Posterior vena cava (tissue), 2 donors: ENCODE results near the gene VPS37B. TPM values are rescaled to one million over a fixed set of nuclear protein-coding genes. Genes with fewer than 3 reads are reported as not detected.
"Not testable (repeated sequence)": the region's sequence is repeated elsewhere in the genome, so short reads cannot be mapped to it uniquely, and the experiment has no call there.

ENCODE experiments used
- DNase-seq: peaks from one replicate; pipeline ENCODE4 v3.0.0-alpha.2; 2020; ENCODE audit warnings: low spot score
- intact Hi-C, 2 donors: fragments of 100-400 bp; cut with DNase I; formaldehyde crosslinking; loops; one replicate each; pipeline versions ENCODE4 v1.14.1 to v1.14.2; 2022 to 2023
- total RNA-seq, 2 donors: library from RNA; stranded (reverse); fragmentation: NEBNext Ultra II Directional; extraction: Animal tissue kit (Norgen Biotek cat#: 25700); gene quantifications; one replicate each; pipeline ENCODE4 v1.2.1, GENCODE V29; 2021
- donor health status: DM: yes; HTN: yes; CAD: no.
- donor health status: DM: yes; HTN: yes; CAD: no.

The VPS37B gene
- total RNA-seq, 2 donors from 2014 or later: 18.3 to 22.3 TPM

DNA sequence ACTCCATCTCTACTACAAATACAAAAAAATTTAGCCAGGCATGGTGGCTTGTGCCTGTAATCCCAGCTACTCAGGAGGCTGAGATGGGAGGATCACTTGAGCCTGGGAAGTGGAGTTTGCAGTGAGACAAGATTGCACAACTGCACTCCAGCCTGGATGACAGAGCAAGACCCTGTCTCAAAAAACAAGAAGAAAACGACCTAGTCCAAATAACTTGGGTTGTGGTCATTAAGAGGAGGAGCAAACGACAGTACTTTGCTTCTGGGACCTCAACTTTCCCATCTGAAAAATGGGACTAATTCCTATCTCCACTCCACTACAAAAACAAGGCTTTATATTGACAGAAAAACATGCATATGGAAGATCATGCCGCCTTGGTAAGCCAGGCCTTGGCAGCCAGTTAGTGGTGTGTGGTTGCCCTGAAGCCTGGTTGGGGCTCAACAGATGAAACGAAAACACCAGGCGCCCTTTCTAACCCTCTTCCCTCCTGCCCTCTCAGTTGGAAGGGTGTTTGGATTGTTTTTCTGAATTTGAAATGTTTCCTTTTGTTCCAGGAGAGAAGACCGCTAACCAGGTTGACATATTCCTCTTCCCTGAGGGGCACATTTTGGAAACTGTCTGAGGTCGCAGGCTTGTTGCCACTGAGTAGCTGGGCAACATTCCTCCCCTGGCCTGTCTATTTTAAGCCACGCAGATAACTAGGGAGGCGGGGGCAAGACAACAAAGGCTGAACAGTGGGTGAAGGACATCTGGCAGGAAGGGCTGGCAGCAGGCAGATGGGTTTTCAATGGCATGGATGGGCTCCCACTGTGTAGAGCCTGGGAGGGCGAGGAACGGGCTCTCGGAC is 13.7 kb upstream of the VPS37B start:
- peak; percentile 26 for DNase-seq
- intact Hi-C loops: no loop called here

GRCh38 chr12:122908915-122909314 is 13.0 kb upstream of the VPS37B start:
- intact Hi-C loops: no loop called here
- peak; percentile 26 for DNase-seq

DNA sequence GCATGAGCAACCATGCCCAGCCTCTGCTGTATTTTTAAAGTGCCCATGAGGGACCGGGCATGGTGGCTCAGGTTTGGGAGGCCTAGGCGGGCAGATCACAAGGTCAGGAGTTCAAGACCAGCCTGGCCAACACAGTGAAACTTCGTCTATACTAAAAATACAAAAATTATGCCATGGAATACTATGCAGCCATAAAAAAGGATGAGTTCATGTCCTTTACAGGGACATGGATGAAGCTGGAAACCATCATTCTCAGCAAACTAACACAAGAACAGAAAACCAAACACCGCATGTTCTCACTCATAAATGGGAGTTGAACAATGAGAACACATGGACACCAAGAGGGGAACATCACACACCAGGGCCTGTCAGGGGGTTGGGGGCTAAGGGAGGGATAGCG is 9.3 kb upstream of the VPS37B start:
- intact Hi-C loops: not testable (repeated sequence)
- peak; percentile 19 for DNase-seq

DNA sequence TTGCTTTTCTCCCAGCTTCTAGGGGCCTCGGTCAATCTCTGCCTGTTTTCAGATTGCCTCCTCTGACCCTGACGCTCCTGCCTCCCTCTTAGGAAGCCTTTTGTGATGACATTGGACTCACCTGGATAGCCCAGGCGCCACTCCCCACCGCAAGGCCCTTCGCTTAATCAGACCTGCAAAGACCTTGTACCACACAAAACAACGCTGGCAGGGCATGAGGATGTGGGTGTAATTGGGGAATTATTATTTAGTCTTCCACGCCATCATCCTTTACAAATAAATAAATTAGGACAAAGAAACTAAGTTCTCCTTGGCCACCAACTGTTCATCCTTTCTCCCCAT is 7.7 kb upstream of the VPS37B start:
- intact Hi-C loops: no loop called here
- DNase-seq: peak; percentile 50

DNA sequence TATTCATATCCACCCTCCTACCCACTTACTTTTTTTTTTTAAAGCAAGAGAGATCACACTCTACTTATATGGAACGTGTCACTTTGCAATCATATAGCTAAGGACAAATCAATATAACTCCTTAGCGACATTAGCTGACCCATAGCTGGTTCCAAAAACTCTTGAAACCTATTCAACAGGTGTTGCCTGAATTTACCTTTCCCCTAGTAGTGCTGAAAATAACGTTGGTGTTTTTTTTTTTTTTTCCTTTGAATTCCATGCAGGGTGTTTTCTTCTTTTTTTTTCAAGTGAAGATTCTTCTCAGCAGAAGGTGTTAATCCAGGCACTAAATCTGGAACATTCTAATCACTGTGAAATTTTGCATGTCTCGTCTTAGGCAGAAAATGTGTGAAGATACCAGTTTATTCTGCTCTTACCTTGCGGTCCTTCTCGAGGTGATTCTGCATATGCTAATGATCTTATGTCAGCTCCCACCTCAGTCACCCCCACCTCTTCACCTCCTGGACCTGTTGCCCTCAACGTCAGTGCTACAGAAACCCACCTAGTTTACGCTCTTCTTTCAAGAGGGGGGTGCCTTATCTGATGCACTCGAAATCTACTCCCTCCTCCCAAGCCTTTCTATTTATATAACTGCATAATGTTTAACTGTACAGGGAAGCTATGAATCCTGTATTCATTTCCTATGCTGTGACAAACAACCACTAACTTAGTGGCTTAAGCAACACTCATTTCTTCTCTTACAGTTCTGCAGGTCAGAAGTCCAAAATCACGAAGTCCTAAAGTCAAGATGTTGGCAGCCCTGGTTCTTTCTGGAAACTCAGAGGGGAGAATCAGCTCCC is 7.1 kb upstream of the VPS37B start:
- DNase-seq: no peak
- intact Hi-C loops: no loop called here

- intact Hi-C loops: no loop called here
- DNase-seq: no peak
These were observed 4.0 kb upstream of the VPS37B start for GRCh38 chr12:122899887-122900286.

- DNase-seq: no peak
- intact Hi-C loops: no loop called here
These were observed 738 bp upstream of the VPS37B start for GRCh38 chr12:122896662-122897061.

DNA sequence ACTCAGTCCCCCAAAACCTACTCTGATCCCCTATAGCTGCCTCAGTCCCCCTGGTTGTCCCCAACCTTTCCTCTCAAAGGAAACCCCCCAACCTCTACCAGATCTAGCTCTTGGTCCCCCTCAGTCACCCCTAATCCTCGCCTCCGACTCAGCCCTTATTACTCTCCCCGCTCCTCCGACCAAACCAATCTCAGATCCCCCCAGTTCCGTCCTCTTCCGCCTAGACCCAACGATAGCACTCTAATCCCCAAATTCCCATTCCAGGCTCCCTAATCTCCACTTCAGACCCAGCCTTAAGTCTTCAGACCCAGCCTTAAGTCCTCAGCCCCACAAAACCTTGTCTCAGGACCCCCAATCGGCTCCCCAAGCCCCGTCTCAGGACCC is 612 bp downstream of the VPS37B start:
- DNase-seq: no peak
- intact Hi-C loops: no loop called here

- DNase-seq: no peak
- intact Hi-C loops: no loop called here
These were observed 1.5 kb downstream of the VPS37B start for GRCh38 chr12:122894193-122895121.

DNA sequence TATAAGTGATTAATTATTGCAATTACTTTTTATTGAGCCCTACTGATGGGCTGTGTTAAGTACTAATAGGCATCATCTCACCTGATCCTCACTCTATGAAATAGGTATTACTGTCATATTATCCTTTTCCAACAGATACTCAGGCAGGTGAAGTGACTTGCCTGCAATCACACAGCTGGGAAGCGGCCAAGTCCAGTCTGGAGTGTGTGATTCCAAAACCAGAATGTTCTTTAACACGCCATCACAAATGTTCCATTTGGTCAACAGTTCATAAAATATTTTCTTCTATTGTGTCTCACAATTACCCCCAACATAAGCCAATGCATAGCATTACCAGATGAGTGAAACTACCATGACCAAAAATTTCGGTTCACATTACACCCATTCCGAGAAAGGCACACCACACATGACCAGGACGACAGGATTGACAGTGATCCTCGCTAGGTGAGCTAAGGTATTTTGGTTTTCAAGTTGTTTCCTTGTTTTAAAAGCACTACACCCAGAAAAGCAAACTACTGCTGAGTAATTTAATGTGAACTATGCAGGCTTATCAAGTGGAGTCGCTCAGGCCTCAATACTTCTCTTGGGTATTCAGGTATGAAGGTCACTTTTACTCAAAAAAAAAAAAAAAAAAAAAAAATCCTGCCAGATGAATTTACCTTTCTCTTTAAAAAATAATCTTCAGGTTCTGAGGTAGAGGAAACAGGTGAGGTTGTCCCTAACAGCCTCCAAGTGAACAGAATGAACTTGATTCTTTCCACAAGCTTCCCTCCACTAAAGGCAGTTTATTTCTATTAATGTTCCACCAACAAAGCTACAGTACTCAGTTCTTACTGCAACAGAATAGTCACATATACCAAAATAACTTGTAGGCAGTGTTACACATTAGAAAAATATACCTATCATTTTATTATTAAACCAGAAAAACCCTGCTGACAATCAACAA is 2.4 kb downstream of the VPS37B start:
- intact Hi-C loops: no loop called here
- no peak for DNase-seq

GRCh38 chr12:122892724-122893123 is 3.2 kb downstream of the VPS37B start:
- intact Hi-C loops, DNase-seq: not testable (repeated sequence)

DNA sequence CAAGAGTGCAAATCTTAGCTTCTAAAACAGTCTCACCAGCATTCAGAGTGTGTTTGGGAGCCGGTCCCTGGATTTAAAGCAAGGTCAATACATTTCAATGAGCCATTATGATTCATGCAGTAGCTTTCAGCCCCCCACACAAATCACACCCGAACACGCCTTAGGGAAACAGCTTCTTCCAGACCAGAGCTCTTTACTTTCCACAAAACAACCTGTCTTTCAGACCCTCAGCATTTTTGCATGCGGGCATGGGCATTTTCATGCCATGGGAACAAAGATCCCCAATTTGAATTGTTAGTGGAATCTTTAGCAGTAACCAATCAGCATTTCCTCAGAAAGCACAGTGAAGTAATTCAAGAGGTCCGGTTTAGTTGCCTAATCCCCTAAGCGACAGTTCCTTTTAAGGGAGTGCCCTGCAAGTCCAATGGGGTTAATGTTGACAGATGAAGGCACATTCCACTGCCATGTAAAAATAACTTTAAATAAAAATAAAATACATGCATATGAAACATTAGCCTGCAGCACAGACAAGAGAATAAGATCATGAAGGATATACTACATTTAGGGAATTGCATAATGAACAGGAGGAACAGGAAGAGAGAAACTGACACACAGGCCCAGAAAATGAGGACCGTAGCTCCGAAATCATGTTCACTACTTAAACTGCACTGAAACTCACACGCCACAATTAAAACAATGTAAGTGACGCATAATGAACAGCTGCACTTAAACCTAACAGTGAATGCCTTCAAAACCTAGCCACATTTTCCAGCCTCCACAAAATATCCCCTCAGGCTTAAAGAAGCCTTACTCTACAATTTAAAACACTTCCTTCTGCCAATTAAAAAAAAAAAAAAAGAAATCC is 4.0 kb downstream of the VPS37B start:
- DNase-seq: no peak
- intact Hi-C loops: no loop called here

DNA sequence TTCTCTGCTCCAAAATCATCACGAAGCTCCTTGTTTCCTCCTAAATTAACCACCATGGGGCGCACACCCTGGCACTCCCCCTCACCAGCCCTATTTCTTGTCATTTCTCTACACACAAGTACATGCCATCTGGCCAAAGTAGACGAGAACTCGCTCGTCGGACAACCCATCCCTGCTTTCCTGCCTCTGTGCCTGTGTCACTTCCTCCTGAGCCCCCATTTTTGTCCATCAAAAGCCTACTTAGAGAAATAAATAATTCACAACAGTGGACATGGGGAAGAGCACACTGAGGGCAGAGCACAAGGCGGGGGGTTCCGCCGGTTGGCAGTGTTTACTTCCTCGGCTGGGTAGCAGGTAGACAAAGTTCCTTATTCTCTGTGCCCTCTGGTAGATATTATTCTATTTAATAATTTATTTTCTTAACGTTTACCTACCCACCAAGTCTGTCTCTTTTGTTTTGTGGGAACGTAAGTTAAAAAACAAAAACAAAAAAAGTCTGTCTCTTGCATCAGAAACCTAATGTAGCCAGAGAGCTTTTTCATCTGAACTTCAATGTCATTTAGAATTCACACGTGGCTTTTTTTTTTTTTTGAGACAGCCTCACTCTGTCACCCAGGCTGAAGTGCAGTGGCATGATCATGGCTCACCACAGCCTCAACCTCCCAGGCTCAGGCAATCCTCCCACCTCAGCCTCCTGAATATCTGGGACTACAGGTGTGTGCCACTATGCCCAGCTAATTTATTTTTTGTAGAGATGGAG is 6.0 kb downstream of the VPS37B start:
- intact Hi-C loops: no loop called here
- no peak for DNase-seq

DNA sequence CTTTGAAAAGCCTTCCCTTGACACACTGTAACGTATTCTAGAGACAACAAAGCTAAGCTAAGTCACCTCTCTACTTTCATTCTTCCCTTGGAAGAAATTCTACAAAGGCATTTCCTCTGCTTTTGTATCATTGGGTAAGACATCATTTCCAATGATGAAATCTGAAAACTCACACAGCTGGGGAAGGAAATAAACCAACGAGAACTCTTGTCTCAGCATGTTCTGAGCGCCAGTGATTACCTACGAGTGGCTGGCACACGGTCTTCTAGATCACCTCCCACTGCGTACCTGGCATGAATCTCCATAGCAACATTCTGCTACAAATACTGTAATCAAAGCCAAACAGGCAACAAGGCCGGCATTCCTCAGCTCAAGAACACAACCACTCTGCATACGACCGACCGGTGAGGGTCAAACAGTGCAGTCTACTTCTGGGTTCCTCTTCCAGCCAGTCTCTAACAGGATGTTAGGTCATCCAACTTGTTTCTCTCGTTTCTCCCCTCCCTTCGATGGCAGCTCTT is 7.6 kb downstream of the VPS37B start:
- no peak for DNase-seq
- intact Hi-C loops: no loop called here

DNA sequence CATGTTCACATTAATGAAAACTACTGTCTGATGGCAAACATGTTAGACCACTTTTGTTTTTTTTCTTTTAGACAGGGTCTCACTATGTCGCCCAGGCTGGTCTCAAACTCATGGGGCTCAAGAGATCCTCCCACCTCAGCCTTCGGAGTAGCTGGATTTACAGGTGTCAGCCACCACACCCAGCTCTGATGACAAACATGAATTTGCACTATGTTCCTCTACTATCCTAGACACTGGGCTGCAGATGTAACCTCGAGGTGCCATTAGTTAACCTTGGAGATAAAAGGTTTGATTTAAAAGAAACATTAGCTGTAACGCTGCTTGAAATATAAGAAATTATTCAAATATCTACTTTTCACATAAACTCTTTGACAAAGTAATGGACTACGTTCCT is 8.1 kb downstream of the VPS37B start:
- intact Hi-C loops: no loop called here
- no peak for DNase-seq

- no peak for DNase-seq
- intact Hi-C loops: no loop called here
These were observed 8.8 kb downstream of the VPS37B start for GRCh38 chr12:122886851-122887818.
